HEK293T (cell line): ENCODE measurements around the gene CTBP1.

ENCODE experiments used
- CTCF ChIA-PET: fragments of 350-600 bp; formaldehyde crosslinking; extraction: SDS; loops from one replicate; lab custom pipeline; 2021; ENCODE audit warnings: antibody characterized with exemption, inconsistent platforms; lab: Yijun Ruan, JAX
- POLR2A ChIA-PET: fragments of 350-600 bp; formaldehyde crosslinking; extraction: SDS; loops from one replicate; lab custom pipeline; 2020; ENCODE audit warnings: antibody characterized with exemption, inconsistent platforms; lab: Yijun Ruan, JAX
- DNase-seq: peaks from one replicate; pipeline ENCODE4 v3.0.0; 2012; ENCODE audit warnings: mixed read lengths; ENCODE audit errors: extremely low spot score
- ARNT ChIP-seq: fragments of 450-650 bp; IDR thresholded peaks from 2 replicates; pipeline ENCODE4 v1.6.1; 2017; ENCODE audit warnings: mild to moderate bottlenecking
- BHLHE40 ChIP-seq: fragments of 450-650 bp; IDR thresholded peaks from 2 replicates; pipeline ENCODE4 v1.6.1; 2016; ENCODE audit warnings: mild to moderate bottlenecking, moderate library complexity, borderline replicate concordance
- CTBP1 ChIP-seq: fragments of 450-650 bp; IDR thresholded peaks from 2 replicates; pipeline ENCODE4 v1.6.1; 2016; ENCODE audit warnings: borderline replicate concordance
- ELF4 ChIP-seq: fragments of 450-650 bp; IDR thresholded peaks from 2 replicates; pipeline ENCODE4 v1.6.1; 2017; ENCODE audit warnings: antibody characterized with exemption
- FOXA1 ChIP-seq: fragments of 450-650 bp; IDR thresholded peaks from 2 replicates; pipeline ENCODE4 v1.6.1; 2016; ENCODE audit warnings: mild to moderate bottlenecking
- FOXK2 ChIP-seq: fragments of 450-650 bp; IDR thresholded peaks from 2 replicates; pipeline ENCODE4 v1.6.1; 2016; ENCODE audit warnings: mild to moderate bottlenecking
- FOXM1 ChIP-seq: fragments of 450-650 bp; IDR thresholded peaks from 2 replicates; pipeline ENCODE4 v1.6.1; 2017; ENCODE audit warnings: mild to moderate bottlenecking, borderline replicate concordance
- HDGF ChIP-seq: fragments of 450-650 bp; IDR thresholded peaks from 2 replicates; pipeline ENCODE4 v1.6.1; 2017; ENCODE audit warnings: antibody characterized with exemption, borderline replicate concordance
- L3MBTL2 ChIP-seq: fragments of 450-650 bp; conservative IDR thresholded peaks from 2 replicates; pipeline ENCODE4 v1.6.1; 2016; ENCODE audit warnings: mild to moderate bottlenecking
- LEF1 ChIP-seq: fragments of 450-650 bp; IDR thresholded peaks from 2 replicates; pipeline ENCODE4 v1.6.1; 2017; ENCODE audit warnings: mild to moderate bottlenecking, borderline replicate concordance
- NFRKB ChIP-seq: fragments of 450-650 bp; IDR thresholded peaks from 2 replicates; pipeline ENCODE4 v1.6.1; 2016; ENCODE audit warnings: mild to moderate bottlenecking, moderate library complexity
- SP1 ChIP-seq: fragments of 450-650 bp; IDR thresholded peaks from 2 replicates; pipeline ENCODE4 v1.6.1; 2017
- SUZ12 ChIP-seq: fragments of 450-650 bp; IDR thresholded peaks from 2 replicates; pipeline ENCODE4 v1.6.1; 2016; ENCODE audit warnings: mild to moderate bottlenecking
- TARDBP ChIP-seq: fragments of 450-650 bp; IDR thresholded peaks from 2 replicates; pipeline ENCODE4 v1.6.1; 2016
- ZNF384 ChIP-seq: fragments of 450-650 bp; IDR thresholded peaks from 2 replicates; pipeline ENCODE4 v1.6.1; 2016
- TF ChIP-seq, protein P1 (sequence below): fragments of 450-650 bp; IDR thresholded peaks from 2 replicates; pipeline ENCODE4 v1.6.1; 2016

The CTBP1 gene

DNA sequence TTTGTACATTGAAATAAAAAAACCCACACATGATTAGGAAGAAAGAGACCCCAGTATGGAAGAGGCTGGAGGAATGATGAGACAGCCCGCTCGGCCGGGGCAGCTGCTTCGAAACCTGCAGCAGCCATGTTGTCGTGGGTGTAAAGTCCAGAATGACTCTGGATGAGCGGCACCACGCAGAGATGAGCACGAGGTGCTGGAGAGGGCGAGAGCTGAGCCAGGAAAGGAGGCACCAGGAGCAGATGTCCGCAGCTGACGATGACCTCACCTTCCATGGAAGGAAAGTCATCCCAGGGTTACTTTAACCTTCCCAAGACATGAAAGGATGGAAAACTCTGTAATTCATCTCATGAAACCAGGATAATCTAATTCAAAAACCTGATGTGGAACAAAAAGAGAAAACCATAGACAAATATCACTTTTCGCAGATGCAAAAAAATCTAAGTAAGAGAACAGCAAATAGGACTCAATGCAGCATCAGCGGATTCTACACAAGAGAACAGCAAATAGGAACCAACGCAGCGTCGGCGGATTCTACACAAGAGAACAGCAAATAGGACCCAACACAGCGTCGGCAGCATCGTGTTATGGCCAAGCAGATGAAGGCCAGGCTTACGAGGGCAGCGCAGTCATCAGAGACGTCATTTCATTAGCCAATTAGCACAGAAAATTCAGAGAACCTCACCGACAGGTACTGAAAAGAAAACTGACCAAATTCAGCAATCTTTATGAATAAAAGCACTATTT, 50.7 kb downstream of the CTBP1 start:
- CTCF ChIA-PET, result no interaction called here
- DNase-seq, result no peak
- POLR2A ChIA-PET, result no interaction called here
- TF ChIP-seq, protein P1, sequence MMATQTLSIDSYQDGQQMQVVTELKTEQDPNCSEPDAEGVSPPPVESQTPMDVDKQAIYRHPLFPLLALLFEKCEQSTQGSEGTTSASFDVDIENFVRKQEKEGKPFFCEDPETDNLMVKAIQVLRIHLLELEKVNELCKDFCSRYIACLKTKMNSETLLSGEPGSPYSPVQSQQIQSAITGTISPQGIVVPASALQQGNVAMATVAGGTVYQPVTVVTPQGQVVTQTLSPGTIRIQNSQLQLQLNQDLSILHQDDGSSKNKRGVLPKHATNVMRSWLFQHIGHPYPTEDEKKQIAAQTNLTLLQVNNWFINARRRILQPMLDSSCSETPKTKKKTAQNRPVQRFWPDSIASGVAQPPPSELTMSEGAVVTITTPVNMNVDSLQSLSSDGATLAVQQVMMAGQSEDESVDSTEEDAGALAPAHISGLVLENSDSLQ, result no peak
- no peak for TF ChIP-seq SP1
- no peak for TF ChIP-seq BHLHE40
- TF ChIP-seq L3MBTL2, result no peak
- TF ChIP-seq FOXA1, result no peak
- TF ChIP-seq CTBP1, result no peak
- TF ChIP-seq SUZ12, result no peak
- no peak for TF ChIP-seq FOXM1
- TF ChIP-seq LEF1, result no peak
- TF ChIP-seq ARNT, result no peak
- TF ChIP-seq ELF4, result no peak
- TF ChIP-seq FOXK2, result no peak
- TF ChIP-seq TARDBP, result no peak
- TF ChIP-seq ZNF384, result no peak
- TF ChIP-seq HDGF, result no peak
- no peak for TF ChIP-seq NFRKB

- TF ChIP-seq LEF1 (no peak), SUZ12 (no peak), L3MBTL2 (no peak), HDGF (no peak)
- POLR2A ChIA-PET, result no interaction called here
- DNase-seq, result no peak
- CTCF ChIA-PET, result no interaction called here
Measured at GRCh38 chr4:1196421-1197183, 52.3 kb downstream of the CTBP1 start.

GRCh38 chr4:1195891-1196401, 53.0 kb downstream of the CTBP1 start:
- no peak for DNase-seq
- ChIA-PET CTCF (no interaction called here), POLR2A (no interaction called here)
- no peak for TF ChIP-seq ARNT
- no peak for TF ChIP-seq FOXK2
- TF ChIP-seq FOXM1, result no peak
- no peak for TF ChIP-seq CTBP1
- TF ChIP-seq, protein P1, result no peak
- no peak for TF ChIP-seq L3MBTL2
- TF ChIP-seq SUZ12, result no peak
- no peak for TF ChIP-seq FOXA1
- TF ChIP-seq BHLHE40, result no peak

DNA sequence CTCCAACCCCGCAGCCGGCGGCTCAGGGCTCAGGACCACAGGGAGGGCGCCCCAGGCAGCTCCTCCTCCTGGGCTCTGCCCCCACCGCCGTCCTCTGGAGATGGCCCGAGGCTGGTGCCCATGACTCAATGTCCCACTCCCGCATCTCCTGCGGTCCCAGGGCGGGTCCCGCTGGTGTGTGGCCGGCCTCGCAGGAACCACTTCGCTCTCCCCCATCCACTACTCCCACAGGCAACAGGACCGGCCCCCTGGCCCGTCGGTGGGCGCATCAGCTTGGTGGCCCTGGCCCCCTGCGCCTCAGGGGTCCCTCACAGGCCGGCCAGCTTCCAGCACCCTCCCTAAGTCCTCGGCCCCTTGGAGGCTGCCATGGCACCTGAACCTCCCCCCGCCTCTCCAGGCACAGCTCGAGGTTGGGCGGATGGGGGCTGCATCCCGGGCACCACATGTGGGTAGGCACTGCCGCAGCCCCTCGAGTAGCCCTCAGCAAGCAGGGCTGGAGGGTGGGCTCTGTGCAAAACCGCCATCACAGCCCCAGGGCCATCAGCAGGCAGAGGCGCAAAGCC, 53.7 kb downstream of the CTBP1 start:
- POLR2A ChIA-PET, result no interaction called here
- TF ChIP-seq L3MBTL2 (no peak), SP1 (no peak), FOXA1 (no peak), SUZ12 (no peak), CTBP1 (no peak), FOXK2 (no peak), TARDBP (no peak), FOXM1 (no peak), BHLHE40 (no peak), ARNT (no peak)
- TF ChIP-seq, protein P1, result no peak
- CTCF ChIA-PET, result no interaction called here
- DNase-seq, result no peak

DNA sequence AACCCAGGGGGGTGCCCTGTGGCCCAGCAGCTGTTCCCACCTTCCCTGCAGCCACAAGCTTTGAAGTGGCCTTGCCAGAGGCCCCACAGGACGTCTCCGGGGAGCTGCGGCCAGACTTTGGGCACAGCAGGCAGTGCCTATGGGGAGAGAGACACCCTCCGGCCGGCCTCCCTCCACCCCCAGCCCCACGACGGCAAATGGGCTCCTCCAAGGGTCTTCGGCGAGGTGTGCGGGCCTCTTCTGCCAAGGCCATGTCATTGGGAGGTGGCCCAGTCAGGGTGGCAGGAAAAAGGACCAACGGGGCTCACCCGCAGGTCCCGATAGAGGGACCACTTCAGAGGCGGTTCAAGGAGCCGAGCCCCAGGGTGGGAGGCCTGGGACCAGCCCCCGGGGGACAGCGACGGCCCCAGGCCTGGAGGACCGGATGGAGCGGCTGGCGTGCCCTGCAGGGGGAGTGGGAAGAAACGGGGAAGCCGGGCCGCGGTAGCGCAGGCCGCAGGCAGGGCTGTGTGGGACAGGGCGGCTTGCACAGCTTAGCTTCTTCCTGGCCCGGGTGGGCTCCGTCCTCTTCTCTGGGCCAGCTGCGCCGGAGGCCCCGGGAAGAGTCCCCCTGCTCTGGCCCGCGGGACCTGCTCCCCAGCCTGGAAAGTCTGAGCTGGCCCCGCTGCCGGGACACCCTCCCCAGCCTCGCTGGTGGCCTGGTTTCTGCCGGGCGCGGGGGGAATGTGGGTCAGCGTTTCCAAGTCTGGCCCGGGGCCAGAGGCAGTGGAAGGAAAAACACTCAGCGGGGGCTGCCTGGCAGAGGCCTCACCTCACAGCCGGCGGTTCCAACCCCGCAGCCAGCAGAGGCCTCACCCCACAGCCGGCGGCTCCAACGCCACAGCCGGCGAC, 54.7 kb downstream of the CTBP1 start:
- CTCF ChIA-PET, result no interaction called here
- no peak for TF ChIP-seq FOXM1
- no peak for TF ChIP-seq FOXK2
- TF ChIP-seq L3MBTL2, result no peak
- TF ChIP-seq, protein P1, result no peak
- no peak for TF ChIP-seq FOXA1
- no peak for TF ChIP-seq SP1
- no peak for TF ChIP-seq CTBP1
- TF ChIP-seq BHLHE40, result no peak
- TF ChIP-seq SUZ12, result no peak
- no peak for TF ChIP-seq NFRKB
- no peak for TF ChIP-seq LEF1
- no peak for TF ChIP-seq ELF4
- TF ChIP-seq ARNT, result no peak
- no peak for TF ChIP-seq HDGF
- TF ChIP-seq TARDBP, result no peak
- no peak for TF ChIP-seq ZNF384
- POLR2A ChIA-PET, result no interaction called here
- no peak for DNase-seq
